GM12878 (cell line): ENCODE measurements around the gene TXNIP. TPM values are rescaled to one million over a fixed set of nuclear protein-coding genes. Genes with fewer than 3 reads are reported as not detected.

Source experiments
- ATF3 ChIP-seq: IDR thresholded peaks from 2 replicates; pipeline ENCODE4 v1.6.1; 2011; ENCODE audit warnings: low read depth, mild to moderate bottlenecking, low read length, moderate library complexity, borderline replicate concordance; ENCODE audit errors: extremely low read depth
- BCL11A ChIP-seq: IDR thresholded peaks from 2 replicates; pipeline ENCODE4 v1.6.1; 2011; ENCODE audit warnings: low read depth, low read length
- BRCA1 ChIP-seq: IDR thresholded peaks from 2 replicates; pipeline ENCODE4 v1.6.1; 2011; ENCODE audit warnings: low read depth, low read length, improper control_type of control experiment
- CBFB ChIP-seq: IDR thresholded peaks from 2 replicates; pipeline ENCODE4 v1.6.1; 2016; ENCODE audit warnings: antibody characterized with exemption, low read depth
- CBX3 ChIP-seq: fragments of 200-600 bp; sonication (generic); IDR thresholded peaks from 2 replicates; pipeline ENCODE4 v1.6.1; 2016; ENCODE audit warnings: low read depth, borderline replicate concordance
- CREB1 ChIP-seq: IDR thresholded peaks from 2 replicates; pipeline ENCODE4 v1.6.1; 2012; ENCODE audit warnings: low read depth, mild to moderate bottlenecking, inconsistent platforms
- CREM ChIP-seq: IDR thresholded peaks from 2 replicates; pipeline ENCODE4 v1.6.1; 2014; ENCODE audit warnings: antibody characterized with exemption, low read depth
- E2F4 ChIP-seq: IDR thresholded peaks from 2 replicates; pipeline ENCODE4 v1.6.1; 2012; ENCODE audit warnings: low read depth, low read length, improper control_type of control experiment
- EZH2 ChIP-seq: IDR thresholded peaks from 2 replicates; pipeline ENCODE4 v1.6.1; 2012; ENCODE audit warnings: low read depth, mild to moderate bottlenecking, control low read depth, inconsistent platforms, low read length, borderline replicate concordance; ENCODE audit not compliant: control insufficient read depth
- FOXK2 ChIP-seq: fragments of 450-650 bp; IDR thresholded peaks from 2 replicates; pipeline ENCODE4 v1.6.1; 2017; ENCODE audit warnings: mild to moderate bottlenecking, moderate library complexity
- HDAC6 ChIP-seq: fragments of 200-600 bp; sonication (generic); IDR thresholded peaks from one replicate; pipeline ENCODE4 v1.8.0; 2017; ENCODE audit warnings: antibody characterized with exemption; ENCODE audit not compliant: unreplicated experiment
- JUND ChIP-seq: IDR thresholded peaks from 2 replicates; pipeline ENCODE4 v1.6.1; 2012; ENCODE audit warnings: low read depth, mild to moderate bottlenecking, low read length, improper control_type of control experiment, moderate library complexity
- KAT2A ChIP-seq: conservative IDR thresholded peaks from 2 replicates; pipeline ENCODE4 v1.6.1; 2011; ENCODE audit warnings: low read depth, low read length; ENCODE audit not compliant: control insufficient read depth
- KDM1A ChIP-seq: fragments of 200-600 bp; sonication (generic); IDR thresholded peaks from 2 replicates; pipeline ENCODE4 v1.6.1; 2016; ENCODE audit warnings: borderline replicate concordance
- KLF5 ChIP-seq: fragments of 450-650 bp; IDR thresholded peaks from 2 replicates; pipeline ENCODE4 v1.6.1; 2014; ENCODE audit warnings: mild to moderate bottlenecking; ENCODE audit not compliant: partially characterized antibody
- MLLT1 ChIP-seq: fragments of 450-650 bp; IDR thresholded peaks from 2 replicates; pipeline ENCODE4 v1.6.1; 2016; ENCODE audit warnings: mild to moderate bottlenecking
- NBN ChIP-seq: fragments of 450-650 bp; IDR thresholded peaks from 2 replicates; pipeline ENCODE4 v1.6.1; 2016
- PBX3 ChIP-seq: IDR thresholded peaks from 2 replicates; pipeline ENCODE4 v1.6.1; 2011; ENCODE audit warnings: mild to moderate bottlenecking, low read depth, low read length, moderate library complexity; ENCODE audit not compliant: insufficient replicate concordance
- POU2F2 ChIP-seq: IDR thresholded peaks from 3 replicates; pipeline ENCODE4 v1.6.1; 2011; ENCODE audit warnings: low read depth, mild to moderate bottlenecking, low read length, borderline replicate concordance
- RAD51 ChIP-seq: fragments of 450-650 bp; IDR thresholded peaks from 2 replicates; pipeline ENCODE4 v1.6.1; 2016; ENCODE audit warnings: moderate library complexity, mild to moderate bottlenecking, inconsistent platforms
- RB1 ChIP-seq: fragments of 450-650 bp; formaldehyde crosslinking; IDR thresholded peaks from 2 replicates; pipeline ENCODE4 v1.6.1; 2017; ENCODE audit warnings: mild to moderate bottlenecking, borderline replicate concordance
- SP1 ChIP-seq: IDR thresholded peaks from one replicate; pipeline ENCODE4 v1.6.1; 2011; ENCODE audit warnings: low read depth, low read length
- STAT3 ChIP-seq: IDR thresholded peaks from 2 replicates; pipeline ENCODE4 v1.6.1; 2011; ENCODE audit warnings: low read depth, low read length, improper control_type of control experiment
- TCF3 ChIP-seq: IDR thresholded peaks from 2 replicates; pipeline ENCODE4 v1.6.1; 2012; ENCODE audit warnings: low read depth, mild to moderate bottlenecking, low read length, borderline replicate concordance; ENCODE audit not compliant: insufficient read depth
- USF1 ChIP-seq: IDR thresholded peaks from 2 replicates; pipeline ENCODE4 v1.6.1; 2011; ENCODE audit warnings: borderline replicate concordance, low read depth, mild to moderate bottlenecking, moderate library complexity, mixed read lengths, low read length; ENCODE audit not compliant: insufficient read depth; ENCODE audit errors: extremely low read length
- ZNF384 ChIP-seq: IDR thresholded peaks from 2 replicates; pipeline ENCODE4 v1.6.1; 2012; ENCODE audit warnings: low read depth, mild to moderate bottlenecking, low read length, improper control_type of control experiment, borderline replicate concordance
- ZNF622 ChIP-seq: fragments of 450-650 bp; IDR thresholded peaks from 2 replicates; pipeline ENCODE4 v1.6.1; 2017; ENCODE audit warnings: mild to moderate bottlenecking, inconsistent platforms
- ZSCAN29 ChIP-seq: fragments of 450-650 bp; IDR thresholded peaks from 2 replicates; pipeline ENCODE4 v1.6.1; 2017; ENCODE audit warnings: mild to moderate bottlenecking, moderate library complexity
- polyA plus RNA-seq, 11 experiments: library from polyadenylated mRNA; depleted of rRNA in 4 of 11; unstranded in 6 of 11; stranded (reverse) in 5 of 11; fragments of >200 nt; fragmentation: Nextera tagmentation in 4 of 11; fragmentation: Illumina TruSeq in 1 of 11; extraction: Ambion mirVana in 4 of 11; extraction: Trizol in 1 of 11; gene quantifications; 1 replicate in 1 of 11; 2 replicates in 10 of 11; pipeline versions ENCODE4 v1.2.1 to v1.2.3, GENCODE V29; 2011 to 2016; ENCODE audit warnings: inconsistent platforms in 2 of 11, missing spikeins in 2 of 11, low read depth in 1 of 11
- total RNA-seq, 4 experiments: library from RNA; depleted of rRNA in 3 of 4; stranded (reverse); fragments of >200 nt in 3 of 4; fragmentation: Illumina TruSeq in 1 of 4; extraction: Trizol in 1 of 4; gene quantifications; 2 replicates each; pipeline versions ENCODE4 v1.2.1 to v1.2.3, GENCODE V29; 2013 to 2021

Gene TXNIP
- total and polyA plus RNA-seq, 10 of the 15 experiments (the other 5 are each of a cell fraction or from before 2014, with no cell fraction given), result 48.7 to 133 (median 107) TPM

GRCh38 chr1:145996433-145997015 lies at the start of gene TXNIP (continued):
- TF ChIP-seq JUND (0 out of 2 replicates have a peak, but pooled peaks have one; percentile 27), ZNF622 (no peak), POU2F2 (peak; percentile 86), SP1 (peak; percentile 93), KLF5 (peak; percentile 93), USF1 (peak; percentile 45), ATF3 (no peak), PBX3 (no peak), MLLT1 (no peak; the same call in 1 of the 2 replicates), ZNF384 (no peak), CBFB (peak; percentile 99), KAT2A (no peak), NBN (peak; percentile 84; the same call in 1 of the 2 replicates), BRCA1 (no peak), HDAC6 (no peak), CREB1 (peak; percentile 27; the same call in 1 of the 2 replicates), EZH2 (no peak), RAD51 (peak; percentile 81), FOXK2 (peak; percentile 95), TCF3 (no peak), CBX3 (no peak), ZSCAN29 (no peak), STAT3 (no peak), E2F4 (no peak), KDM1A (no peak), BCL11A (no peak), CREM (0 out of 2 replicates have a peak, but pooled peaks have one; percentile 28), RB1 (no peak)
